ENCODE measurements around the gene GLI2.

Gene GLI2

GRCh38 chr2:120699292-120699691, 36.4 kb upstream of the GLI2 start:
- no peaks in the 10 kb centered on the region for H3K36me3 ChIP-seq (ENCODE audit: control insufficient read depth, insufficient read depth, low read length)
- no peak overlapping the region for H3K4me3 ChIP-seq (ENCODE audit: insufficient read depth, low read depth, low read length)
- H3K27ac ChIP-seq (ENCODE audit: insufficient read depth, low read depth, low read length, poor library complexity, severe bottlenecking): no peak overlapping the region
- peaks cover 17% of the 10 kb centered on the region for H3K27me3 ChIP-seq (ENCODE audit: control insufficient read depth, insufficient read depth, low read length, poor library complexity, severe bottlenecking)
- peaks cover 12% of the 10 kb centered on the region for H3K4me1 ChIP-seq (ENCODE audit: control insufficient read depth, insufficient read depth, low read length)
- 63 to 72% methylated on average over 3 of the region's 3 CpGs for WGBS, 2 experiments
- H3K9me3 ChIP-seq (ENCODE audit: control insufficient read depth, low read length): no peaks in the 10 kb centered on the region

GRCh38 chr2:120700659-120701058, 35.0 kb upstream of the GLI2 start:
- Histone ChIP-seq H3K9me3 (ENCODE audit: control insufficient read depth, low read length) (no peaks in the 10 kb centered on the region), H3K4me3 (ENCODE audit: insufficient read depth, low read depth, low read length) (no peak overlapping the region), H3K27me3 (ENCODE audit: control insufficient read depth, insufficient read depth, low read length, poor library complexity, severe bottlenecking) (peaks cover 8% of the 10 kb centered on the region), H3K4me1 (ENCODE audit: control insufficient read depth, insufficient read depth, low read length) (peaks cover 12% of the 10 kb centered on the region), H3K27ac (ENCODE audit: insufficient read depth, low read depth, low read length, poor library complexity, severe bottlenecking) (no peak overlapping the region), H3K36me3 (ENCODE audit: control insufficient read depth, insufficient read depth, low read length) (no peaks in the 10 kb centered on the region)
- WGBS, 2 experiments: 95% methylated on average over 4 of the region's 4 CpGs

GRCh38 chr2:120701096-120701495, 34.6 kb upstream of the GLI2 start:
- no peaks in the 10 kb centered on the region for H3K36me3 ChIP-seq (ENCODE audit: control insufficient read depth, insufficient read depth, low read length)
- H3K27me3 ChIP-seq (ENCODE audit: control insufficient read depth, insufficient read depth, low read length, poor library complexity, severe bottlenecking): peaks cover 4% of the 10 kb centered on the region
- H3K4me3 ChIP-seq (ENCODE audit: insufficient read depth, low read depth, low read length): no peak overlapping the region
- 76 to 77% methylated on average over 7 of the region's 7 CpGs for WGBS, 2 experiments
- H3K4me1 ChIP-seq (ENCODE audit: control insufficient read depth, insufficient read depth, low read length): peaks cover 12% of the 10 kb centered on the region
- H3K27ac ChIP-seq (ENCODE audit: insufficient read depth, low read depth, low read length, poor library complexity, severe bottlenecking): no peak overlapping the region
- H3K9me3 ChIP-seq (ENCODE audit: control insufficient read depth, low read length): no peaks in the 10 kb centered on the region

- H3K36me3 ChIP-seq (ENCODE audit: control insufficient read depth, insufficient read depth, low read length): no peaks in the 10 kb centered on the region
- no peak overlapping the region for H3K4me3 ChIP-seq (ENCODE audit: insufficient read depth, low read depth, low read length)
- H3K27me3 ChIP-seq (ENCODE audit: control insufficient read depth, insufficient read depth, low read length, poor library complexity, severe bottlenecking): peaks cover under 1% of the 10 kb centered on the region
- no peaks in the 10 kb centered on the region for H3K9me3 ChIP-seq (ENCODE audit: control insufficient read depth, low read length)
- WGBS, 2 experiments: 68 to 72% methylated on average over 3 of the region's 3 CpGs
- peaks cover 12% of the 10 kb centered on the region for H3K4me1 ChIP-seq (ENCODE audit: control insufficient read depth, insufficient read depth, low read length)
- H3K27ac ChIP-seq (ENCODE audit: insufficient read depth, low read depth, low read length, poor library complexity, severe bottlenecking): no peak overlapping the region
Observed at GRCh38 chr2:120701499-120701898, 34.2 kb upstream of the GLI2 start.

DNA sequence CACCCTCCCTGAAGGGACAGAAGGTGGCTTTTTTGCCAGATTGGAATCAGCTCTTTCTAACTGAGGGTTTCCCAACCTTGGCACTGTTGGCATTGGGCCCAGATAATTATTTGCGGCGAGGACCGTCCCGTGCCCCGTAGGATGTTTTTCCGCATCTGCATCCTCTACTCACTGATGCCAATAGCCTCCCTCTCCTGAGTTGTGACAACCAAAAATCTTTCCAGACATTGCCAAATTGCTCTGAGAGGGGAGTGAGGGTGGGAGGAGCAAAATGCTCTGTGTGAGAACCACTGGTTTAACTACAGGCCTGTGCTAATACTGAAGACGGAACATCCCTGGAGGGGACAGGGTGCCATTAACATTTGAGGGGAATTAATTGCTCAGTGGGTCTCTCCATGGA, 33.6 kb upstream of the GLI2 start:
- WGBS, 2 experiments: 90 to 91% methylated on average over 7 of the region's 7 CpGs
- peaks cover 12% of the 10 kb centered on the region for H3K4me1 ChIP-seq (ENCODE audit: control insufficient read depth, insufficient read depth, low read length)
- H3K27me3 ChIP-seq (ENCODE audit: control insufficient read depth, insufficient read depth, low read length, poor library complexity, severe bottlenecking): no peaks in the 10 kb centered on the region
- no peaks in the 10 kb centered on the region for H3K9me3 ChIP-seq (ENCODE audit: control insufficient read depth, low read length)
- no peak overlapping the region for H3K27ac ChIP-seq (ENCODE audit: insufficient read depth, low read depth, low read length, poor library complexity, severe bottlenecking)
- no peaks in the 10 kb centered on the region for H3K36me3 ChIP-seq (ENCODE audit: control insufficient read depth, insufficient read depth, low read length)
- no peak overlapping the region for H3K4me3 ChIP-seq (ENCODE audit: insufficient read depth, low read depth, low read length)

GRCh38 chr2:120702801-120703200, 32.9 kb upstream of the GLI2 start:
- Histone ChIP-seq H3K27ac (ENCODE audit: insufficient read depth, low read depth, low read length, poor library complexity, severe bottlenecking) (no peak overlapping the region), H3K4me3 (ENCODE audit: insufficient read depth, low read depth, low read length) (no peak overlapping the region), H3K27me3 (ENCODE audit: control insufficient read depth, insufficient read depth, low read length, poor library complexity, severe bottlenecking) (peaks cover under 1% of the 10 kb centered on the region), H3K36me3 (ENCODE audit: control insufficient read depth, insufficient read depth, low read length) (no peaks in the 10 kb centered on the region), H3K9me3 (ENCODE audit: control insufficient read depth, low read length) (no peaks in the 10 kb centered on the region), H3K4me1 (ENCODE audit: control insufficient read depth, insufficient read depth, low read length) (peaks cover 12% of the 10 kb centered on the region)
- 89 to 90% methylated on average over 13 of the region's 13 CpGs for WGBS, 2 experiments

GRCh38 chr2:120703330-120703994, 32.2 kb upstream of the GLI2 start:
- H3K4me1 ChIP-seq (ENCODE audit: control insufficient read depth, insufficient read depth, low read length): peaks cover 12% of the 10 kb centered on the region
- H3K4me3 ChIP-seq (ENCODE audit: insufficient read depth, low read depth, low read length): no peak overlapping the region
- no peaks in the 10 kb centered on the region for H3K36me3 ChIP-seq (ENCODE audit: control insufficient read depth, insufficient read depth, low read length)
- peaks cover 7% of the 10 kb centered on the region for H3K27me3 ChIP-seq (ENCODE audit: control insufficient read depth, insufficient read depth, low read length, poor library complexity, severe bottlenecking)
- no peaks in the 10 kb centered on the region for H3K9me3 ChIP-seq (ENCODE audit: control insufficient read depth, low read length)
- 89 to 93% methylated on average over 4 of the region's 4 CpGs for WGBS, 2 experiments
- no peak overlapping the region for H3K27ac ChIP-seq (ENCODE audit: insufficient read depth, low read depth, low read length, poor library complexity, severe bottlenecking)

DNA sequence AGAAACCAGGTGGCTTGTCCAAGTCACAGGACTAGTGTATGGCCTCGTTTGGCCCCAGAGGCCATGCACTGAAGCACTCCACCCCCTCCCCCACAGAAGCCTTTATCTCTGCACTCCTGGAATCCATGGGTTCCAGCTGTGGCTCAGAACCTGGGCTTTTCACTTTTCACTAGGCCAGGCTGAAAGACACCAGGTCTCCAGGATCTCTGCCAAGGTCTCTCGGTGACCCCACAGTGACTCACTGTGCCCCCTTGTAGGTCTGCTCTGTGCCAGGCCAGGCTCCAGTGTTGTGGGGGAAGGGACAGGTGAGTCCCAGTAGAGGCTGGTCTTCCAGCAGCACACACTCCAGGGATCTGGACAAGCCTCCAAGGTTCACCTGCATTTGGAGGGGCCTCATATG, 31.0 kb upstream of the GLI2 start:
- H3K9me3 ChIP-seq (ENCODE audit: control insufficient read depth, low read length): no peaks in the 10 kb centered on the region
- no peak overlapping the region for H3K27ac ChIP-seq (ENCODE audit: insufficient read depth, low read depth, low read length, poor library complexity, severe bottlenecking)
- peaks cover 13% of the 10 kb centered on the region for H3K27me3 ChIP-seq (ENCODE audit: control insufficient read depth, insufficient read depth, low read length, poor library complexity, severe bottlenecking)
- no peak overlapping the region for H3K4me3 ChIP-seq (ENCODE audit: insufficient read depth, low read depth, low read length)
- 46 to 61% methylated on average over 2 of the region's 2 CpGs for WGBS, 2 experiments
- no peaks in the 10 kb centered on the region for H3K36me3 ChIP-seq (ENCODE audit: control insufficient read depth, insufficient read depth, low read length)
- H3K4me1 ChIP-seq (ENCODE audit: control insufficient read depth, insufficient read depth, low read length): peaks cover 12% of the 10 kb centered on the region

GRCh38 chr2:120707816-120708215, 27.9 kb upstream of the GLI2 start:
- 83 to 90% methylated on average over 3 of the region's 3 CpGs for WGBS, 2 experiments

DNA sequence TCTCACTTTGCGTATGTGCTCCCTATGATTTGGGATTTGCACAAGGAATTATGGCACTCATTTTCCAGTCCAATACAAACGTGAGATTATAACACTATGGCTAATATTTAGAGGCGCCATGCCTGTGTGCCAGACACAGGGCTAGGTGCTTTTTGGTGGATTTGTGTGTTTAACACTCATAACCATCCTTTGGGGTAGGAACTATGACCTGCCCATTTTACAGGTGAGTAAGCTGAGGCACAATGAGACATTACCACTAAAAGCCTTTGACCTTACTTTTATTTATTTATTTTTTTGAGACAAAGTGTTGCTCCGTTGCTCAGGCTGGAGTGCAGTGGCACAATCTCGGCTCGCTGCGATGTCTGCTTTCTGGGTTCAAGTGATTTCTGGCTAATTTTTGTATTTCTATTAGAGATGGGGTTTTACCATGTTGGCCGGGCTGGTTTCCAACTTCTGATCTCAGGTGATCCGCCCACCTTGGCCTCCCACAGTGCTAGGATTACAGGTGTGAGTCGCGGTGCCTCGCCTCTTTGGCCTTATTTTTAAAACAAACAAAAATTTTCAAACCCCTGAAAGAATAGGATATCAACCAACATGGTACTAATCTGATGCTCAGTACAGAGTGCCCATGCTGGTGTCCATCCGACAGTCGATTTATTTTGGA, 26.6 kb upstream of the GLI2 start:
- 62 to 63% methylated on average over 14 of the region's 14 CpGs for WGBS, 2 experiments
- Histone ChIP-seq H3K9me3 (ENCODE audit: control insufficient read depth, low read length) (no peaks in the 10 kb centered on the region), H3K36me3 (ENCODE audit: control insufficient read depth, insufficient read depth, low read length) (no peaks in the 10 kb centered on the region), H3K4me1 (ENCODE audit: control insufficient read depth, insufficient read depth, low read length) (no peaks in the 10 kb centered on the region), H3K27me3 (ENCODE audit: control insufficient read depth, insufficient read depth, low read length, poor library complexity, severe bottlenecking) (peaks cover 21% of the 10 kb centered on the region), H3K27ac (ENCODE audit: insufficient read depth, low read depth, low read length, poor library complexity, severe bottlenecking) (no peak overlapping the region), H3K4me3 (ENCODE audit: insufficient read depth, low read depth, low read length) (no peak overlapping the region)

More at GRCh38 chr2:120707816-120708215, 27.9 kb upstream of the GLI2 start:
- Histone ChIP-seq H3K4me3 (ENCODE audit: insufficient read depth, low read depth, low read length) (no peak overlapping the region), H3K9me3 (ENCODE audit: control insufficient read depth, low read length) (no peaks in the 10 kb centered on the region), H3K27me3 (ENCODE audit: control insufficient read depth, insufficient read depth, low read length, poor library complexity, severe bottlenecking) (peaks cover 21% of the 10 kb centered on the region), H3K27ac (ENCODE audit: insufficient read depth, low read depth, low read length, poor library complexity, severe bottlenecking) (no peak overlapping the region), H3K36me3 (ENCODE audit: control insufficient read depth, insufficient read depth, low read length) (no peaks in the 10 kb centered on the region), H3K4me1 (ENCODE audit: control insufficient read depth, insufficient read depth, low read length) (no peaks in the 10 kb centered on the region)

Data from ectodermal cell (in vitro differentiated cells).